Activated naive CD4-positive, alpha-beta T cell treated with anti-CD3 and anti-CD28 coated beads, Interleukin-2, amount 50 U/mL, for 16 hours (primary cell): Measurements from ENCODE around the gene FCSK.

Source experiments
- DNase-seq: peaks from one replicate; pipeline ENCODE4 v3.0.0-alpha.2; 2020

The FCSK gene

GRCh38 chr16:70457446-70458166, 3.2 kb downstream of the FCSK start:
- DNase-seq, result no peak

- DNase-seq, result no peak
These were observed 6.4 kb downstream of the FCSK start for GRCh38 chr16:70460737-70461261.

- DNase-seq, result no peak
These were observed 8.8 kb downstream of the FCSK start for GRCh38 chr16:70463235-70463634.

- no peak for DNase-seq
These were observed 11.8 kb downstream of the FCSK start for GRCh38 chr16:70465999-70466804.

- DNase-seq, result no peak
These were observed 12.3 kb downstream of the FCSK start for GRCh38 chr16:70466805-70467076.

- DNase-seq, result no peak
These were observed 12.7 kb downstream of the FCSK start for GRCh38 chr16:70467113-70467512.

GRCh38 chr16:70467608-70468007, 13.2 kb downstream of the FCSK start:
- no peak for DNase-seq

GRCh38 chr16:70468776-70469525, 14.6 kb downstream of the FCSK start:
- no peak for DNase-seq

GRCh38 chr16:70470141-70470926, 15.9 kb downstream of the FCSK start:
- no peak for DNase-seq

- DNase-seq, result no peak
These were observed 16.5 kb downstream of the FCSK start for GRCh38 chr16:70470927-70471341.

- DNase-seq, result no peak
These were observed 18.5 kb downstream of the FCSK start for GRCh38 chr16:70472786-70473433.

GRCh38 chr16:70473446-70474319, 19.3 kb downstream of the FCSK start:
- no peak for DNase-seq

- DNase-seq, result no peak
These were observed 20.1 kb downstream of the FCSK start for GRCh38 chr16:70474320-70475053.

- no peak for DNase-seq
These were observed 20.9 kb downstream of the FCSK start for GRCh38 chr16:70475054-70475871.

- peak; percentile 28 for DNase-seq
These were observed 22.1 kb downstream of the FCSK start for GRCh38 chr16:70476272-70477020.

- no peak for DNase-seq
These were observed 23.8 kb downstream of the FCSK start for GRCh38 chr16:70478169-70478568.

GRCh38 chr16:70478912-70479341, 24.5 kb downstream of the FCSK start:
- no peak for DNase-seq
